Measurements from ENCODE around the gene FTO.

Gene FTO

DNA sequence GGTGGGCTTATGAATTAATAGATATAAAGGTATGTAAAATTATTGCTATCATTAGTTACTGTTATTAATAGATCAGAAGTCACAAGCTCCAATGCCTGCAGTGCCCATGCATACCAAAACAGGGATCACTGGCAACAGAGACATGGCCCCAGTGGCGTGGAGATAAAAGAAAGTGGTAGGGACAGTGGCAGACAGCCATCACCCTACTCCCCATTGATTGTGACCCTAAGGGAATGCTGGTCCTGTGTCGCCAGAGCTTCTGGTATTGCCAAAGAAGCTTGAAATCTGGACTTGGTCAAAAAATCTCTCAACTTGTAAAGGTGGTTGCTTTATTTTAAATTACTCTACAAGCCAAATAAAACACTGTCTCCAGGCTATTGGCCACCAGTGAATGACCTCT lies 303.5 kb downstream of the FTO start:
- Histone ChIP-seq H3K36me3 (replicated peaks; ENCODE audit: insufficient read depth, low read length) (no peaks in the 10 kb centered on the region), H3K9ac (ENCODE audit: low read length) (no peak overlapping the region), H3K4me1 (ENCODE audit: low read length) (no peaks in the 10 kb centered on the region), H3K27me3 (replicated peaks; ENCODE audit: insufficient read depth, low read length) (no peaks in the 10 kb centered on the region), H3K27ac (ENCODE audit: low read length) (no peak overlapping the region), H2AFZ (ENCODE audit: low read length) (no peak overlapping the region), H3K4me2 (ENCODE audit: low read depth, low read length) (no peak overlapping the region), H3K4me3 (ENCODE audit: low read length) (no peak overlapping the region), H3F3A (ENCODE audit: insufficient read depth, low read length) (no peaks in the 10 kb centered on the region), H3K9me3 (replicated peaks; ENCODE audit: insufficient read depth, low read length) (no peaks in the 10 kb centered on the region), H4K20me1 (ENCODE audit: insufficient read depth, low read length) (no peaks in the 10 kb centered on the region), H3K79me2 (ENCODE audit: low read length) (no peaks in the 10 kb centered on the region), H3K9me2 (replicated peaks; ENCODE audit: insufficient read depth, low read length) (no peaks in the 10 kb centered on the region)
- TF ChIP-seq, protein P1, sequence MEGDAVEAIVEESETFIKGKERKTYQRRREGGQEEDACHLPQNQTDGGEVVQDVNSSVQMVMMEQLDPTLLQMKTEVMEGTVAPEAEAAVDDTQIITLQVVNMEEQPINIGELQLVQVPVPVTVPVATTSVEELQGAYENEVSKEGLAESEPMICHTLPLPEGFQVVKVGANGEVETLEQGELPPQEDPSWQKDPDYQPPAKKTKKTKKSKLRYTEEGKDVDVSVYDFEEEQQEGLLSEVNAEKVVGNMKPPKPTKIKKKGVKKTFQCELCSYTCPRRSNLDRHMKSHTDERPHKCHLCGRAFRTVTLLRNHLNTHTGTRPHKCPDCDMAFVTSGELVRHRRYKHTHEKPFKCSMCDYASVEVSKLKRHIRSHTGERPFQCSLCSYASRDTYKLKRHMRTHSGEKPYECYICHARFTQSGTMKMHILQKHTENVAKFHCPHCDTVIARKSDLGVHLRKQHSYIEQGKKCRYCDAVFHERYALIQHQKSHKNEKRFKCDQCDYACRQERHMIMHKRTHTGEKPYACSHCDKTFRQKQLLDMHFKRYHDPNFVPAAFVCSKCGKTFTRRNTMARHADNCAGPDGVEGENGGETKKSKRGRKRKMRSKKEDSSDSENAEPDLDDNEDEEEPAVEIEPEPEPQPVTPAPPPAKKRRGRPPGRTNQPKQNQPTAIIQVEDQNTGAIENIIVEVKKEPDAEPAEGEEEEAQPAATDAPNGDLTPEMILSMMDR (IDR thresholded peaks at IDR 0.05; ENCODE audit: low read length), result no peak
- no peak for TF ChIP-seq EZH2phosphoT487 (IDR thresholded peaks at IDR 0.05; ENCODE audit: low read length)
- TF ChIP-seq EZH2 (optimal IDR thresholded peaks at IDR 0.05; ENCODE audit: low read depth, low read length), result no peak
- DNase-seq, result no peak

DNA sequence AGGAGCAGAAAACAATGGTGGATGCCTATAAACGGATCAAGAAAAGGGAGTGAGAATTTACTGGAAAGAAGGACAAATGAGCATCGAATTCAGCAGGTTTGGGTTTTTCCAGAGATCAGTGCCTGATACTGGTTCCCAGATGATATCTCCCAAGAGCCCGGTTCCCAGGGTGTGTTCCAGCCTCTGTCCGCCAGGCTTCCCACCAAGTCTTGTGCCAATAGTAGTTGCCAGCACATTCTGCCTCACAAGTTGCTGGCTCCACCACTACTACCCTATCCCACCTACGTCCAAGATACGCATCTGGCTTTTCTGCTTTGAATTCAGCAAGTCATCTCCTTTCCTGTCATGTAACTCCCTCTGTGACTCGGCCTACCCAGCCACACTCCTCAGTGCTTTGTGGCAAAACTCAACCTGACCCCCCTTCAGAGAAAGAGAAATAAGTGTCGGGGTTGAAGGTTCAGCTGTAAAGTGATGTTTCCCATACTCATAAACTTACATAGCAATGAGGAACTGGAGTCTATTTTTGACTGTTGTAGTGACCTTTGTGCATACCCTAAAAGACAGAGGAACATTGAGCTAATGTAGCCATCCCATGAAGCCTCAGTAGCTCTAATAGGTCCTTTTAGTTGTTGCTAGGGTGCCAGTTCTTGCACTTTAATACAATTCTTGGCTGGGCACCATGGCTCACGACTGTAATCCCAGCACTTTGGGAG lies 305.7 kb downstream of the FTO start:
- H3F3A ChIP-seq (ENCODE audit: insufficient read depth, low read length), result no peaks in the 10 kb centered on the region
- no peak overlapping the region for H3K27ac ChIP-seq (ENCODE audit: low read length)
- H3K9me3 ChIP-seq (replicated peaks; ENCODE audit: insufficient read depth, low read length), result no peaks in the 10 kb centered on the region
- H3K27me3 ChIP-seq (replicated peaks; ENCODE audit: insufficient read depth, low read length), result no peaks in the 10 kb centered on the region
- no peak for DNase-seq
- H3K9ac ChIP-seq (ENCODE audit: low read length), result no peak overlapping the region
- no peak overlapping the region for H2AFZ ChIP-seq (ENCODE audit: low read length)
- H3K9me2 ChIP-seq (replicated peaks; ENCODE audit: insufficient read depth, low read length), result no peaks in the 10 kb centered on the region
- no peaks in the 10 kb centered on the region for H3K79me2 ChIP-seq (ENCODE audit: low read length)
- H3K36me3 ChIP-seq (replicated peaks; ENCODE audit: insufficient read depth, low read length), result no peaks in the 10 kb centered on the region
- no peak overlapping the region for H3K4me2 ChIP-seq (ENCODE audit: low read depth, low read length)
- H4K20me1 ChIP-seq (ENCODE audit: insufficient read depth, low read length), result no peaks in the 10 kb centered on the region
- TF ChIP-seq EZH2phosphoT487 (IDR thresholded peaks at IDR 0.05; ENCODE audit: low read length), result no peak
- TF ChIP-seq EZH2 (optimal IDR thresholded peaks at IDR 0.05; ENCODE audit: low read depth, low read length), result no peak
- TF ChIP-seq, protein P1 (IDR thresholded peaks at IDR 0.05; ENCODE audit: low read length), result no peak
- no peak overlapping the region for H3K4me3 ChIP-seq (ENCODE audit: low read length)
- no peaks in the 10 kb centered on the region for H3K4me1 ChIP-seq (ENCODE audit: low read length)

- no peaks in the 10 kb centered on the region for H3K9me2 ChIP-seq (replicated peaks; ENCODE audit: insufficient read depth, low read length)
- H3K36me3 ChIP-seq (replicated peaks; ENCODE audit: insufficient read depth, low read length), result no peaks in the 10 kb centered on the region
- H3K9ac ChIP-seq (ENCODE audit: low read length), result no peak overlapping the region
- no peaks in the 10 kb centered on the region for H3K79me2 ChIP-seq (ENCODE audit: low read length)
- H2AFZ ChIP-seq (ENCODE audit: low read length), result no peak overlapping the region
- no peak overlapping the region for H3K4me3 ChIP-seq (ENCODE audit: low read length)
- H3K4me2 ChIP-seq (ENCODE audit: low read depth, low read length), result no peak overlapping the region
- H3K27ac ChIP-seq (ENCODE audit: low read length), result no peak overlapping the region
- TF ChIP-seq, protein P1 (IDR thresholded peaks at IDR 0.05; ENCODE audit: low read length), result no peak
- TF ChIP-seq EZH2phosphoT487 (IDR thresholded peaks at IDR 0.05; ENCODE audit: low read length), result no peak
- no peaks in the 10 kb centered on the region for H4K20me1 ChIP-seq (ENCODE audit: insufficient read depth, low read length)
- no peaks in the 10 kb centered on the region for H3K27me3 ChIP-seq (replicated peaks; ENCODE audit: insufficient read depth, low read length)
- no peaks in the 10 kb centered on the region for H3K4me1 ChIP-seq (ENCODE audit: low read length)
- no peak for DNase-seq
- no peaks in the 10 kb centered on the region for H3F3A ChIP-seq (ENCODE audit: insufficient read depth, low read length)
- no peaks in the 10 kb centered on the region for H3K9me3 ChIP-seq (replicated peaks; ENCODE audit: insufficient read depth, low read length)
Observed at GRCh38 chr16:54015147-54015546, 311.2 kb downstream of the FTO start.
